ENCODE measurements around the gene TGFBR2. TPM values are rescaled to one million over a fixed set of nuclear protein-coding genes. Genes with fewer than 3 reads are reported as not detected.

Gene TGFBR2
- total RNA-seq, 1 donor from 2014 or later = 289 TPM

GRCh38 chr3:30724863-30725262, 118.5 kb downstream of the TGFBR2 start:
- intact Hi-C loops (cut with DNase I) = no loop called here
- Histone ChIP-seq H3K36me3 (no peaks in the 10 kb centered on the region), H3K4me3 (no peak overlapping the region), H3K9me3 (no peaks in the 10 kb centered on the region), H3K27ac (no peak overlapping the region), H3K27me3 (ENCODE audit: low read depth) (no peaks in the 10 kb centered on the region), H3K4me1 (no peaks in the 10 kb centered on the region)
- TF ChIP-seq CTCF (IDR thresholded peaks at IDR 0.05) = no peak
- ATAC-seq = no peak
- DNase-seq = no peak

DNA sequence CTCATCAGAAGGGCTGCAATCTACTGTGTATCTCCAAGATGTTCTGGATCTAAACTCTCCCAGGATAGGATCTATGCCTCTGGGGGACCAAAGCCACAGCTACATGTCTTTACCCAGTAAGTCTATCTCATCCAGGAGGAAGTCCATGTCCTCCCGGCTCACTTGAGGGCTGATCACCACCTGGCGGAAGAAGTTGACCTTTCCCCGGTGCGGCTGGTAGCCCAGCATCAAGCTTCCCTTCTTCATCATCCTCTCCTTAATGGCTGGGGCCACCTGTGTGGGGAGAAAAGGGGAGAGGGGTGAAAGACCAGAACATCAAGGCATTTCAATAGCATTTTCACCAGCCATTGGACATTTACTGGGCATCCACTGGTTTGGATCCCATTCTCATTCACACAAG, 121.7 kb downstream of the TGFBR2 start:
- no peak overlapping the region for H3K27ac ChIP-seq
- no peaks in the 10 kb centered on the region for H3K4me1 ChIP-seq
- no peaks in the 10 kb centered on the region for H3K27me3 ChIP-seq (ENCODE audit: low read depth)
- intact Hi-C loops (cut with DNase I) = no loop called here
- no peaks in the 10 kb centered on the region for H3K36me3 ChIP-seq
- TF ChIP-seq CTCF (IDR thresholded peaks at IDR 0.05) = no peak
- H3K4me3 ChIP-seq = no peak overlapping the region
- H3K9me3 ChIP-seq = no peaks in the 10 kb centered on the region
- ATAC-seq = no peak
- no peak for DNase-seq

- TF ChIP-seq CTCF (IDR thresholded peaks at IDR 0.05) = no peak
- Histone ChIP-seq H3K27me3 (ENCODE audit: low read depth) (no peaks in the 10 kb centered on the region), H3K36me3 (no peaks in the 10 kb centered on the region), H3K27ac (no peak overlapping the region), H3K4me3 (no peak overlapping the region), H3K9me3 (no peaks in the 10 kb centered on the region), H3K4me1 (no peaks in the 10 kb centered on the region)
- intact Hi-C loops (cut with DNase I) = no loop called here
- DNase-seq = no peak
- ATAC-seq = no peak
Observed at GRCh38 chr3:30729512-30729911, 123.1 kb downstream of the TGFBR2 start.

- no peak overlapping the region for H3K4me3 ChIP-seq
Observed at GRCh38 chr3:30729936-30730335, 123.5 kb downstream of the TGFBR2 start.

DNA sequence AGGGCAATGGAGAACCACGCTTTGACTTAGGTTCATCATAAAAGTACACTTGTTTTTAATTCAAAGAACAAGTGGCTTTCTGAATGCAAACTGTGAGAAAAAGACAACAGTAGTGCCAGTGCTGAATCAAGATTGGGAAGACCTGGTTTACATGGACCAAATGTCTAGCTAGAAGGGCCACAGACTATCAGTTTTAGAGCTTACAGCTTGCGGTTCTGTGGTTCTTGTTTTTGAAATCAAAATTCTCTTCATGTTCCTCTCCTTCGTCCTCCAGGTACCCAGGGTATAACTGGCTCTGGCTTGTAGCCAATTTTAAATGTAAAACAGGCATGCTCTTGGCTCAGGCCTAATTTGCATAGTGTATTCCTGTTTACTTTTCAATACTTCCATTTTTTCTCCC, 124.6 kb downstream of the TGFBR2 start:
- TF ChIP-seq CTCF (IDR thresholded peaks at IDR 0.05) = no peak
- Histone ChIP-seq H3K27me3 (ENCODE audit: low read depth) (no peaks in the 10 kb centered on the region), H3K36me3 (no peaks in the 10 kb centered on the region), H3K27ac (no peak overlapping the region), H3K4me3 (no peak overlapping the region), H3K4me1 (no peaks in the 10 kb centered on the region), H3K9me3 (no peaks in the 10 kb centered on the region)
- ATAC-seq = no peak
- no peak for DNase-seq
- intact Hi-C loops (cut with DNase I) = no loop called here

More at GRCh38 chr3:30729936-30730335, 123.5 kb downstream of the TGFBR2 start:
- intact Hi-C loops (cut with DNase I) = no loop called here
- Histone ChIP-seq H3K9me3 (no peaks in the 10 kb centered on the region), H3K4me1 (no peaks in the 10 kb centered on the region), H3K27ac (no peak overlapping the region), H3K36me3 (no peaks in the 10 kb centered on the region), H3K27me3 (ENCODE audit: low read depth) (no peaks in the 10 kb centered on the region)
- ATAC-seq (no peak), DNase-seq (no peak)
- TF ChIP-seq CTCF (IDR thresholded peaks at IDR 0.05) = no peak

- intact Hi-C loops (cut with DNase I) = no loop called here
- no peaks in the 10 kb centered on the region for H3K4me1 ChIP-seq
- H3K27ac ChIP-seq = no peak overlapping the region
- DNase-seq = no peak
- no peaks in the 10 kb centered on the region for H3K27me3 ChIP-seq (ENCODE audit: low read depth)
- TF ChIP-seq CTCF (IDR thresholded peaks at IDR 0.05) = no peak
- no peaks in the 10 kb centered on the region for H3K9me3 ChIP-seq
- ATAC-seq = no peak
- H3K36me3 ChIP-seq = no peaks in the 10 kb centered on the region
- no peak overlapping the region for H3K4me3 ChIP-seq
Observed at GRCh38 chr3:30733209-30733608, 126.8 kb downstream of the TGFBR2 start.

All from lower lobe of right lung (tissue), 2 donors.